D721Med (cell line): Measurements from ENCODE around the gene DNAH17.

Experiments
- DNase-seq: peaks from one replicate; pipeline ENCODE4 v3.0.0; 2011; ENCODE audit warnings: low spot score; ENCODE audit not compliant: insufficient read length
- FAIRE-seq: peaks from 2 replicates; lab custom pipeline; 2011; peaks lifted over from hg19 to GRCh38; lab: Jason Lieb, UNC
- CTCF ChIP-seq: IDR thresholded peaks from 2 replicates; pipeline ENCODE4 v1.5.1; 2012; ENCODE audit warnings: mild to moderate bottlenecking, control low read depth; ENCODE audit not compliant: insufficient read depth; ENCODE audit errors: missing control alignments

Gene DNAH17

GRCh38 chr17:78610951-78611511, 33.8 kb upstream of the DNAH17 start:
- DNase-seq (no peak), FAIRE-seq (no peak)
- TF ChIP-seq CTCF = no peak

GRCh38 chr17:78609191-78609641, 32.0 kb upstream of the DNAH17 start:
- no peak for DNase-seq
- no peak for TF ChIP-seq CTCF
- no peak for FAIRE-seq

GRCh38 chr17:78608804-78609186, 31.6 kb upstream of the DNAH17 start:
- DNase-seq (no peak), FAIRE-seq (no peak)
- no peak for TF ChIP-seq CTCF

- TF ChIP-seq CTCF = no peak
- no peak for FAIRE-seq
- no peak for DNase-seq
Observed at GRCh38 chr17:78608122-78608803, 31.1 kb upstream of the DNAH17 start.

GRCh38 chr17:78607038-78607437, 29.8 kb upstream of the DNAH17 start:
- FAIRE-seq (no peak), DNase-seq (no peak)
- no peak for TF ChIP-seq CTCF

GRCh38 chr17:78605886-78606285, 28.7 kb upstream of the DNAH17 start:
- no peak for TF ChIP-seq CTCF
- DNase-seq (no peak), FAIRE-seq (no peak)

- FAIRE-seq = no peak
- DNase-seq = no peak
- no peak for TF ChIP-seq CTCF
Observed at GRCh38 chr17:78605429-78605828, 28.2 kb upstream of the DNAH17 start.
